ENCODE data around the gene KLHDC8B.

KLHDC8B gene

DNA sequence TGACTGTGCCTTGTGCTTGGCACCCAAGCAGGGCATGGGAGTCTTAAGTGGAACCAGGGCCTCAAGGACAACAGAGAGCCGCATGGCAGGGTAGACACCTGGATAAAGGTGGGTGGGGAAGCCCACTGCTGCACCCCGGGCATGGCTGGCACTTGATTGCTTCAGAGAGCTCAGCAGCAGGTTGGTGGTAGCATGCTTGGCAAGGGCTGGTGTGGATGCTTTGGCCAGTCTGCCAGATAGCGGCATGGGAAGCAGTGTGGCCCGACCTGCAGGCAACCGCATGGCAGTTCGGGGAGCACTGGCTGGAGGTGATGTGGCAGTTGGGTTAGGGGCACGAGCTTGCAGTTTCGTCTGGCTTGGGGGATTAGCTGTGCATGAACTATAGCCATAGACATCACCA lies 7.8 kb upstream of the KLHDC8B start:
- TF ChIP-seq, protein P1, sequence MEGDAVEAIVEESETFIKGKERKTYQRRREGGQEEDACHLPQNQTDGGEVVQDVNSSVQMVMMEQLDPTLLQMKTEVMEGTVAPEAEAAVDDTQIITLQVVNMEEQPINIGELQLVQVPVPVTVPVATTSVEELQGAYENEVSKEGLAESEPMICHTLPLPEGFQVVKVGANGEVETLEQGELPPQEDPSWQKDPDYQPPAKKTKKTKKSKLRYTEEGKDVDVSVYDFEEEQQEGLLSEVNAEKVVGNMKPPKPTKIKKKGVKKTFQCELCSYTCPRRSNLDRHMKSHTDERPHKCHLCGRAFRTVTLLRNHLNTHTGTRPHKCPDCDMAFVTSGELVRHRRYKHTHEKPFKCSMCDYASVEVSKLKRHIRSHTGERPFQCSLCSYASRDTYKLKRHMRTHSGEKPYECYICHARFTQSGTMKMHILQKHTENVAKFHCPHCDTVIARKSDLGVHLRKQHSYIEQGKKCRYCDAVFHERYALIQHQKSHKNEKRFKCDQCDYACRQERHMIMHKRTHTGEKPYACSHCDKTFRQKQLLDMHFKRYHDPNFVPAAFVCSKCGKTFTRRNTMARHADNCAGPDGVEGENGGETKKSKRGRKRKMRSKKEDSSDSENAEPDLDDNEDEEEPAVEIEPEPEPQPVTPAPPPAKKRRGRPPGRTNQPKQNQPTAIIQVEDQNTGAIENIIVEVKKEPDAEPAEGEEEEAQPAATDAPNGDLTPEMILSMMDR (IDR thresholded peaks at IDR 0.05; ENCODE audit: insufficient read depth, low read depth, low read length, missing control alignments): no peak
- no peak overlapping the region for H3K4me3 ChIP-seq (ENCODE audit: low read length)
- no peak for DNase-seq (ENCODE audit: low read depth)

DNA sequence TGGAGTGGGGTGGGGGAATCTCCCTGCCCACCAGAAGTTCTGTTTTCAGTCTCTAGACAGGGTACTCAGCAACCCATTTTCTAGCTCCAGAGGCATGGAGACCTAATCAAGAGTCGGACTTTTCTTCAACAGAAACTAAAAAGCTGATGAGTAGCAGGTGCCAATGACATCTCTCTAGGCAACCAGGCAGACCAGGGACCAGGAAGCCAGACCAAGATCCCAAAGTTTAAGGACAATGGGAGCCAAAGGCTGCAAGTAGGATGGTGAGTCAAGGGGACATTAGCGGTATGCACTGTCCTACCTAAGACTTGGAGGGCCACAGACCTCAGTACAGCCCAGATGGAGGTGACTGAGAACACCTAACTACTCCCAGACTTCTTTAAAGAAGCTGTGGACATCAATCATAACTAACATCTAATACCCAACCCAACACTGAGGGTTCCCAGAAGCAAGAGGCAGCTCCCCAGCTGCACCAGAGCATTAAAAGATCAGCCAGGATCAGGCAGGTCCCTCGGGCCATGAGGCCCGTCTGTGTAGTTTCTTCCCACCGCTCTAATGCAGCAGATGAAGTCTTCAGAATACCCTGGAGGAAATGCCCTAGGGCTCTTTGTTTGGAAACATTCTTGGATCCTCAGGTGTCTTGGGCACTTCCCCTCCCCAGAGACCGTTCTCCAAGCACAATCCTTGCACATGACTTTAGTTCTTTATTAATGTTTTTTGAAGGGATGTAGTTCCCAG lies 6.2 kb upstream of the KLHDC8B start:
- TF ChIP-seq, protein P1 (IDR thresholded peaks at IDR 0.05; ENCODE audit: insufficient read depth, low read depth, low read length, missing control alignments): no peak
- H3K4me3 ChIP-seq (ENCODE audit: low read length): peak overlapping the region; percentile 78
- DNase-seq (ENCODE audit: low read depth): no peak

DNA sequence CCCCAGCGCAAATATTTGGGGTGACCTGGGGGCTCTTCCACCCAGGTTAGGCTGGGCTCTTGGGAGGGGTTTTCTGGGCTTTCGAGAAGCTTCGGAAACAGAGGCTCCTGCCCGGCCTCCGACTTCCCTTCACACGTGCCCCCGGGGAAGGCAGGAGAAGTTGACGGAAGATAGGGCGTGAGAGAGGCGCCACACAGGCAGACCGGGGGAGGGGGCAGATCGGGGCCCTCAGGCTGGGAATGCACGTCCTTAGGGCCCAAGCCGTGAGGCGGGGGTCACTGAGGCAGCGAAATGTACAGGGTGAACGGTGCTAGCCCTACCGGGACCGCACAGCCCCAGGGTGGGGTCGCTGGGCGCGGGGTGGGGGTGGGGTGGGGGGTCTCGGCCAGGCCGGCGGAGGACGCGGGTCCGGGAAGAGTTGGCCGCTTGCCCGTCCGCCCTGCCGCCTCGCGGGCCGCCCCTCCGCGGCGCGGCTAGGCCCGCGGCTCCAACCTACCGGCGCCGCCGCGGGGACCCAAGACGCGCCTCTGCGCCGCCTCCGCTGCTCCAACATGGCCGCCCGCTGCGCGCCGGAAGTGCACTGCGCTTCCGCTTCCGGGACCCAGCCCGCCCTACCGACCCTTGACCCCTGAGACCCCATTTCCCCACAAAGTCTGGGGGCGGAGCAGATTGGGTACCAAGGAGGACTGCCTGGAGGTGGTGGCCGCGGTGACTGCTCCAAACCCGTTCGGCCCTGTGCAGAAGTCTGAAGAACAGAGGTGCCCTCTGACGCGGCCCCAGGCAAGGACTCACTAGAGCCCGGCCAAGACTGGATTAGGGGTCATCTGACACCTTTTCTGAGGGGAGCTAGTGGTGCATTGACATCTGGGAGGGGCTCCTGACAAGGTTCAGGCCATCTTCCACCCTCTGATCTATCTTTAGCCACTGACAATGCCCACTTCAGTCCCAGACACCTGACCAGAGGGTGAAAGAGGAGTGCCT lies 5.3 kb upstream of the KLHDC8B start, which contains the start of gene CCDC71:
CCDC71 (minus strand) TSS at position 561 of the 981 bp plus-strand sequence. CDS start 2,123 bp downstream, outside the sequence.
- TF ChIP-seq, protein P1 (IDR thresholded peaks at IDR 0.05; ENCODE audit: insufficient read depth, low read depth, low read length, missing control alignments): no peak
- peak; percentile 64 for DNase-seq (ENCODE audit: low read depth)
- H3K4me3 ChIP-seq (ENCODE audit: low read length): peak within 1 kb of the TSS; percentile 78

- H3K4me3 ChIP-seq (ENCODE audit: low read length): peak overlapping the region; percentile 78
- no peak for DNase-seq (ENCODE audit: low read depth)
- TF ChIP-seq, protein P1 (IDR thresholded peaks at IDR 0.05; ENCODE audit: insufficient read depth, low read depth, low read length, missing control alignments): no peak
These were observed 4.4 kb upstream of the KLHDC8B start for GRCh38 chr3:49166752-49167556.

GRCh38 chr3:49170744-49171118 lies 667 bp upstream of the KLHDC8B start:
- peak overlapping the region; percentile 85 for H3K4me3 ChIP-seq (ENCODE audit: low read length)
- TF ChIP-seq, protein P1 (IDR thresholded peaks at IDR 0.05; ENCODE audit: insufficient read depth, low read depth, low read length, missing control alignments): no peak

GRCh38 chr3:49171775-49172500 lies 540 bp downstream of the KLHDC8B start:
- H3K4me3 ChIP-seq (ENCODE audit: low read length): peak overlapping the region; percentile 85
- no peak for DNase-seq (ENCODE audit: low read depth)
- TF ChIP-seq, protein P1 (IDR thresholded peaks at IDR 0.05; ENCODE audit: insufficient read depth, low read depth, low read length, missing control alignments): no peak

More at GRCh38 chr3:49170744-49171118, 667 bp upstream of the KLHDC8B start:
- DNase-seq (ENCODE audit: low read depth): no peak
